KMS-11 (cell line): ENCODE data around the gene TBC1D14.
A peak's percentile ranks its signal among the peaks of the same experiment; 100 is the strongest.

Experiments used
- H2AFZ ChIP-seq: fragments of 200-600 bp; sonication (generic); 2 replicates; pipeline ENCODE4 v1.6.1; 2016; ENCODE audit warnings: antibody characterized with exemption, mixed run types, low read depth
- H3K27ac ChIP-seq: fragments of 200-600 bp; sonication (generic); 2 replicates; pipeline ENCODE4 v1.6.1; 2016; ENCODE audit warnings: mild to moderate bottlenecking, mixed run types
- H3K27me3 ChIP-seq: fragments of 200-600 bp; sonication (generic); 2 replicates; pipeline ENCODE4 v1.6.1; 2017; ENCODE audit warnings: mild to moderate bottlenecking, low read depth, mixed run types, moderate library complexity; ENCODE audit not compliant: insufficient read depth
- H3K36me3 ChIP-seq: fragments of 200-600 bp; sonication (generic); 2 replicates; pipeline ENCODE4 v1.6.1; 2017; ENCODE audit warnings: mild to moderate bottlenecking, mixed run types; ENCODE audit not compliant: insufficient read depth
- H3K4me1 ChIP-seq: fragments of 200-600 bp; sonication (generic); 2 replicates; pipeline ENCODE4 v1.6.1; 2016; ENCODE audit warnings: mild to moderate bottlenecking, low read depth, mixed run types; ENCODE audit not compliant: poor library complexity, severe bottlenecking
- H3K4me2 ChIP-seq: fragments of 200-600 bp; sonication (generic); 2 replicates; pipeline ENCODE4 v1.7.0; 2016; ENCODE audit warnings: mild to moderate bottlenecking, mixed run types
- H3K4me3 ChIP-seq: fragments of 200-600 bp; sonication (generic); IDR thresholded peaks from 2 replicates; pipeline ENCODE4 v1.6.1; 2017; ENCODE audit warnings: low read depth, low read length, mixed read lengths; ENCODE audit not compliant: insufficient read depth
- H3K79me2 ChIP-seq: fragments of 200-600 bp; sonication (generic); 2 replicates; pipeline ENCODE4 v1.6.1; 2016; ENCODE audit warnings: low read depth, mixed run types; ENCODE audit not compliant: insufficient read depth
- H3K9ac ChIP-seq: fragments of 200-600 bp; sonication (generic); 2 replicates; pipeline ENCODE4 v1.6.1; 2016; ENCODE audit warnings: mild to moderate bottlenecking, mixed run types
- H4K20me1 ChIP-seq: fragments of 200-600 bp; sonication (generic); 2 replicates; pipeline ENCODE4 v1.6.1; 2016; ENCODE audit warnings: mild to moderate bottlenecking, mixed run types; ENCODE audit not compliant: insufficient read depth
- CTCF ChIP-seq: fragments of 200-600 bp; sonication (generic); conservative IDR thresholded peaks from 2 replicates; pipeline ENCODE4 v1.6.1; 2017; ENCODE audit warnings: low read depth, mild to moderate bottlenecking, antibody characterized with exemption, low read length, moderate library complexity, mixed read lengths

The TBC1D14 gene

GRCh38 chr4:7040765-7041164 lies 131.1 kb downstream of the TBC1D14 start:
- H3K4me2 ChIP-seq: no peak overlapping the region
- no peak overlapping the region for H3K9ac ChIP-seq
- H3K36me3 ChIP-seq: no peaks in the 10 kb centered on the region
- TF ChIP-seq CTCF: no peak
- no peaks in the 10 kb centered on the region for H4K20me1 ChIP-seq
- H2AFZ ChIP-seq: no peak overlapping the region
- peaks cover 19% of the 10 kb centered on the region; the same call in 1 of the 2 replicates for H3K79me2 ChIP-seq
- no peak overlapping the region for H3K27ac ChIP-seq
- no peak overlapping the region for H3K4me3 ChIP-seq
- peaks cover 16% of the 10 kb centered on the region for H3K4me1 ChIP-seq
- no peaks in the 10 kb centered on the region for H3K27me3 ChIP-seq

GRCh38 chr4:7041246-7041645 lies 131.6 kb downstream of the TBC1D14 start:
- Histone ChIP-seq H2AFZ (no peak overlapping the region), H3K9ac (no peak overlapping the region), H3K27me3 (no peaks in the 10 kb centered on the region), H3K79me2 (peaks cover 24% of the 10 kb centered on the region; the same call in 1 of the 2 replicates), H3K4me2 (no peak overlapping the region), H4K20me1 (no peaks in the 10 kb centered on the region), H3K27ac (no peak overlapping the region), H3K4me1 (peaks cover 21% of the 10 kb centered on the region), H3K4me3 (no peak overlapping the region), H3K36me3 (no peaks in the 10 kb centered on the region)
- no peak for TF ChIP-seq CTCF

GRCh38 chr4:7041801-7042502 lies 132.3 kb downstream of the TBC1D14 start:
- Histone ChIP-seq H2AFZ (no peak overlapping the region), H3K9ac (no peak overlapping the region), H3K27me3 (no peaks in the 10 kb centered on the region), H4K20me1 (no peaks in the 10 kb centered on the region), H3K4me1 (peaks cover 28% of the 10 kb centered on the region), H3K4me3 (no peak overlapping the region), H3K36me3 (no peaks in the 10 kb centered on the region), H3K79me2 (peaks cover 26% of the 10 kb centered on the region; the same call in 1 of the 2 replicates), H3K4me2 (peak overlapping the region; percentile 54; the same call in 1 of the 2 replicates), H3K27ac (no peak overlapping the region)
- TF ChIP-seq CTCF: no peak

GRCh38 chr4:7042503-7043283 lies 133.1 kb downstream of the TBC1D14 start:
- H3K79me2 ChIP-seq: peaks cover 31% of the 10 kb centered on the region; the same call in 1 of the 2 replicates
- TF ChIP-seq CTCF: no peak
- H3K27ac ChIP-seq: no peak overlapping the region
- no peaks in the 10 kb centered on the region for H4K20me1 ChIP-seq
- H3K4me1 ChIP-seq: peaks cover 34% of the 10 kb centered on the region
- no peaks in the 10 kb centered on the region for H3K27me3 ChIP-seq
- H2AFZ ChIP-seq: peak overlapping the region; percentile 54
- H3K36me3 ChIP-seq: no peaks in the 10 kb centered on the region
- no peak overlapping the region for H3K4me3 ChIP-seq
- H3K4me2 ChIP-seq: peak overlapping the region; percentile 54
- H3K9ac ChIP-seq: peak overlapping the region; percentile 15; the same call in 1 of the 2 replicates
